NCI-H1105 (cell line): ENCODE results near the gene CLMP.
A peak's percentile ranks its signal among the peaks of the same experiment; 100 is the strongest.
"Not testable (repeated sequence)": the region's sequence is repeated elsewhere in the genome, so short reads cannot be mapped to it uniquely, and the experiment has no call there.

ENCODE experiments used
- DNase-seq: peaks from one replicate; lab custom pipeline; 2025; lab: John Stamatoyannopoulos, UW

The CLMP gene

GRCh38 chr11:123168955-123169484 lies 26.0 kb downstream of the CLMP start:
- DNase-seq, result no peak

- no peak for DNase-seq
Measured at GRCh38 chr11:123168241-123168640, 26.8 kb downstream of the CLMP start.

- peak; percentile 6 for DNase-seq
Measured at GRCh38 chr11:123166071-123166559, 28.9 kb downstream of the CLMP start.

- DNase-seq, result no peak
Measured at GRCh38 chr11:123164732-123165450, 30.2 kb downstream of the CLMP start.

- DNase-seq, result no peak
Measured at GRCh38 chr11:123163621-123164020, 31.4 kb downstream of the CLMP start.

- no peak for DNase-seq
Measured at GRCh38 chr11:123161376-123162030, 33.5 kb downstream of the CLMP start.

GRCh38 chr11:123159183-123159857 lies 35.7 kb downstream of the CLMP start:
- no peak for DNase-seq

- DNase-seq, result no peak
Measured at GRCh38 chr11:123158033-123159003, 36.7 kb downstream of the CLMP start.

- DNase-seq, result no peak
Measured at GRCh38 chr11:123152951-123153350, 42.1 kb downstream of the CLMP start.

GRCh38 chr11:123152346-123152745 lies 42.7 kb downstream of the CLMP start:
- DNase-seq, result not testable (repeated sequence)

- no peak for DNase-seq
Measured at GRCh38 chr11:123151796-123152195, 43.3 kb downstream of the CLMP start.

GRCh38 chr11:123151366-123151765 lies 43.7 kb downstream of the CLMP start:
- DNase-seq, result no peak

- no peak for DNase-seq
Measured at GRCh38 chr11:123150882-123151281, 44.2 kb downstream of the CLMP start.

GRCh38 chr11:123148965-123149364 lies 46.1 kb downstream of the CLMP start:
- DNase-seq, result no peak

- DNase-seq, result no peak
Measured at GRCh38 chr11:123145661-123146060, 49.4 kb downstream of the CLMP start.

- no peak for DNase-seq
Measured at GRCh38 chr11:123145220-123145619, 49.8 kb downstream of the CLMP start.

GRCh38 chr11:123144707-123145106 lies 50.3 kb downstream of the CLMP start:
- no peak for DNase-seq

GRCh38 chr11:123143921-123144320 lies 51.1 kb downstream of the CLMP start:
- DNase-seq, result no peak

- no peak for DNase-seq
Measured at GRCh38 chr11:123143476-123143875, 51.6 kb downstream of the CLMP start.

GRCh38 chr11:123139206-123139605 lies 55.8 kb downstream of the CLMP start:
- DNase-seq, result no peak

- DNase-seq, result no peak
Measured at GRCh38 chr11:123137431-123138224, 57.4 kb downstream of the CLMP start.
